ENCODE results near the gene WDR4. TPM values are rescaled to one million over a fixed set of nuclear protein-coding genes. Genes with fewer than 3 reads are reported as not detected.
"Not testable (repeated sequence)": the region's sequence is repeated elsewhere in the genome, so short reads cannot be mapped to it uniquely, and the experiment has no call there.

WDR4 gene
- total and polyA plus RNA-seq, 11 donors: 1.7 to 17.9 (median 6.4) TPM

GRCh38 chr21:42809171-42809570, 70.2 kb downstream of the WDR4 start:
- DNase-seq: no peak
- TF ChIP-seq POLR2A (IDR thresholded peaks at IDR 0.05) (no peak), CTCF (IDR thresholded peaks at IDR 0.05) (no peak)
- Histone ChIP-seq H3K4me1 (peaks cover 0 to 9% (median 0%) of the 10 kb centered on the region in 12 donors), H3K36me3 (no peaks in the 10 kb centered on the region), H3K27ac (no peak overlapping the region), H3K4me3 (no peak overlapping the region), H3K9me3 (no peaks in the 10 kb centered on the region), H3K27me3 (peaks cover 0 to 20% (median 2%) of the 10 kb centered on the region in 9 donors)
- WGBS, 4 donors: 80 to 86% (median 81%) methylated on average over 7 of the region's 7 CpGs
- intact Hi-C loops (cut with DNase I): no loop called here
- no peak for ATAC-seq

DNA sequence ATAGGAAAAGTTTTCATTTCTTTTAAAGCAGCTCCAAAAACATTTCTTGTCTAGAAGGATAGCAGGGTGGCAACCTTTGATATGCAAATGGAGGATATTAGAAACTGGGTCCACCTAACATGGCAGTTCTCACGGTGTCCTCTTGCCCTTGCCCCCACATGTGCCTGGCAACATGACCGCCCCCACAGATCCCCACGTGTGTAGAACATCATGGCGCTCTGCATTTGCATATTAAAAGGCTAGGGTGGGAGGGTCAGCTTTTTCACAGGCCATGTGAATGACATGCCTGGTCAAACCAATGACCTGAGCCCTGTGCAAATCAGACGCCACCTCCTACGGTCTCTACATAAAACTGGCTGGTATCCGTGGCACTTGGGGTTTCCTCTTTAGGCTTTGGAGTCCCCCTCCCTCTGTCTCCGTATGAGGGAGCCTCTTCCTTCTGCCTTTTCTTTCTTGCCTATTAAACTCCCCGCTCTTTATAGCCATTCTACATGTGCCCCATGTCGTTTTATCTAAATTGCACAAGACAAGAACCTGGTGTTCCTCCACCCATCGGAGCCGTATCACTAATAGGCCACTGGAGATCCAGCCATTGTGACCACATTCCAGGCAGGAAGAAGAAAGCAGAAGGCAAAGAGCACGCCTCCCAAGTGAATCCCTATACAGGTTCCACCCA, 71.3 kb downstream of the WDR4 start:
- intact Hi-C loops (cut with DNase I): no loop called here
- Histone ChIP-seq H3K9me3 (no peaks in the 10 kb centered on the region), H3K36me3 (no peaks in the 10 kb centered on the region), H3K27ac (no peak overlapping the region), H3K4me3 (no peak overlapping the region), H3K4me1 (peaks cover 0 to 9% (median 0%) of the 10 kb centered on the region in 12 donors), H3K27me3 (peaks cover 0 to 20% (median 2%) of the 10 kb centered on the region in 9 donors)
- TF ChIP-seq POLR2A (IDR thresholded peaks at IDR 0.05) (no peak), CTCF (IDR thresholded peaks at IDR 0.05) (no peak)
- ATAC-seq: no peak
- 85 to 90% (median 87%) methylated on average over 13 of the region's 13 CpGs for WGBS, 4 donors
- no peak for DNase-seq

- H3K36me3 ChIP-seq; H3K4me3 ChIP-seq; ATAC-seq; H3K9me3 ChIP-seq; intact Hi-C loops (cut with DNase I); DNase-seq; H3K4me1 ChIP-seq: not testable (repeated sequence)
- Histone ChIP-seq H3K27me3 (peaks cover 0 to 20% (median 2%) of the 10 kb centered on the region in 9 donors), H3K27ac (peak overlapping the region in 1 of 12 donors; percentile 14)
- 74 to 89% (median 79%) methylated on average over 16 of the region's 16 CpGs for WGBS, 4 donors
These were observed 71.9 kb downstream of the WDR4 start for GRCh38 chr21:42807293-42807895.

GRCh38 chr21:42806509-42807140, 72.7 kb downstream of the WDR4 start:
- peak in 2 of 4 donors; percentile 24 to 69 for ATAC-seq
- Histone ChIP-seq H3K9me3 (no peaks in the 10 kb centered on the region), H3K27me3 (peaks cover 0 to 16% (median 2%) of the 10 kb centered on the region in 9 donors), H3K27ac (peak overlapping the region in 5 of 12 donors; percentile 9 to 52 (median 14)), H3K4me1 (peaks cover 0 to 9% (median 0%) of the 10 kb centered on the region in 12 donors), H3K36me3 (no peaks in the 10 kb centered on the region), H3K4me3 (no peak overlapping the region)
- TF ChIP-seq CTCF (IDR thresholded peaks at IDR 0.05): no peak
- no peak for TF ChIP-seq POLR2A (IDR thresholded peaks at IDR 0.05)
- intact Hi-C loops (cut with DNase I): no loop called here
- no peak for DNase-seq
- 48 to 60% (median 56%) methylated on average over 14 of the region's 14 CpGs for WGBS, 4 donors

GRCh38 chr21:42801616-42802015, 77.7 kb downstream of the WDR4 start:
- DNase-seq; H3K4me3 ChIP-seq; intact Hi-C loops (cut with DNase I); H3K36me3 ChIP-seq; H3K4me1 ChIP-seq; ATAC-seq; H3K9me3 ChIP-seq; H3K27ac ChIP-seq; H3K27me3 ChIP-seq: not testable (repeated sequence)
- 85 to 89% (median 88%) methylated on average over 6 of the region's 6 CpGs for WGBS, 4 donors

Measured in heart left ventricle (tissue), 16 donors.